Activated CD4-positive, CD25-positive, alpha-beta regulatory T cell treated with anti-CD3 and anti-CD28 coated beads, Interleukin-2, amount 50 U/mL, for 24 hours (primary cell): ENCODE data around the gene COX7A1.
"Not testable (repeated sequence)": the region's sequence is repeated elsewhere in the genome, so short reads cannot be mapped to it uniquely, and the experiment has no call there.

Source experiments
- ATAC-seq, 2 donors: fragments of 150-1000 bp; cut with Tn5 transposase; one replicate each; pipeline ENCODE4 v1.10.0; 2021; ENCODE audit warnings: mild to moderate bottlenecking in 1 of 2, moderate library complexity in 1 of 2

Gene COX7A1

GRCh38 chr19:36152352-36153091 is at the start of gene COX7A1:
TSS of gene COX7A1 (minus strand) at chr19:36152447. CDS start at chr19:36152407, 40 bp downstream.
- no peak for ATAC-seq

- no peak for ATAC-seq
Measured at GRCh38 chr19:36201684-36202083, 49.4 kb upstream of the COX7A1 start.

- no peak for ATAC-seq
Measured at GRCh38 chr19:36198119-36198518, 45.9 kb upstream of the COX7A1 start.

GRCh38 chr19:36196249-36196648 is 44.0 kb upstream of the COX7A1 start:
- no peak for ATAC-seq

GRCh38 chr19:36186722-36187121 is 34.5 kb upstream of the COX7A1 start:
- ATAC-seq, result not testable (repeated sequence)

- no peak for ATAC-seq
Measured at GRCh38 chr19:36183245-36183628, 31.0 kb upstream of the COX7A1 start.

GRCh38 chr19:36182612-36183244 is 30.5 kb upstream of the COX7A1 start:
- ATAC-seq, result no peak

GRCh38 chr19:36179077-36179476 is 26.8 kb upstream of the COX7A1 start:
- ATAC-seq, result not testable (repeated sequence)

- ATAC-seq, result not testable (repeated sequence)
Measured at GRCh38 chr19:36173846-36174245, 21.6 kb upstream of the COX7A1 start.

- no peak for ATAC-seq
Measured at GRCh38 chr19:36172852-36173251, 20.6 kb upstream of the COX7A1 start.

- ATAC-seq, result no peak
Measured at GRCh38 chr19:36169084-36169760, 17.0 kb upstream of the COX7A1 start.

GRCh38 chr19:36163813-36164212 is 11.6 kb upstream of the COX7A1 start:
- no peak for ATAC-seq

- ATAC-seq, result no peak
Measured at GRCh38 chr19:36160821-36161596, 8.8 kb upstream of the COX7A1 start.

GRCh38 chr19:36153126-36153525 is 879 bp upstream of the COX7A1 start:
- no peak for ATAC-seq

- ATAC-seq, result no peak
Measured at GRCh38 chr19:36152019-36152351, 262 bp downstream of the COX7A1 start.

- ATAC-seq, result no peak
Measured at GRCh38 chr19:36151144-36152018, 866 bp downstream of the COX7A1 start.

GRCh38 chr19:36150586-36150985 is 1.7 kb downstream of the COX7A1 start:
- no peak for ATAC-seq

- no peak for ATAC-seq
Measured at GRCh38 chr19:36149673-36150406, 2.4 kb downstream of the COX7A1 start.

GRCh38 chr19:36144624-36145023 is 7.6 kb downstream of the COX7A1 start:
- no peak for ATAC-seq

- no peak for ATAC-seq
Measured at GRCh38 chr19:36142496-36142895, 9.8 kb downstream of the COX7A1 start.

- no peak for ATAC-seq
Measured at GRCh38 chr19:36142046-36142445, 10.2 kb downstream of the COX7A1 start.
